ENCODE results near the gene MXD3. TPM values are rescaled to one million over a fixed set of nuclear protein-coding genes. Genes with fewer than 3 reads are reported as not detected.

The MXD3 gene, protein sequence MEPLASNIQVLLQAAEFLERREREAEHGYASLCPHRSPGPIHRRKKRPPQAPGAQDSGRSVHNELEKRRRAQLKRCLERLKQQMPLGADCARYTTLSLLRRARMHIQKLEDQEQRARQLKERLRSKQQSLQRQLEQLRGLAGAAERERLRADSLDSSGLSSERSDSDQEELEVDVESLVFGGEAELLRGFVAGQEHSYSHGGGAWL
- total RNA-seq = 1.2 and 4.1 TPM in 2 replicates

GRCh38 chr5:177311723-177312648 is at the start of gene MXD3:
TSS of gene MXD3 (minus strand) at chr5:177311898. CDS start at chr5:177311830, 68 bp downstream.

DNA sequence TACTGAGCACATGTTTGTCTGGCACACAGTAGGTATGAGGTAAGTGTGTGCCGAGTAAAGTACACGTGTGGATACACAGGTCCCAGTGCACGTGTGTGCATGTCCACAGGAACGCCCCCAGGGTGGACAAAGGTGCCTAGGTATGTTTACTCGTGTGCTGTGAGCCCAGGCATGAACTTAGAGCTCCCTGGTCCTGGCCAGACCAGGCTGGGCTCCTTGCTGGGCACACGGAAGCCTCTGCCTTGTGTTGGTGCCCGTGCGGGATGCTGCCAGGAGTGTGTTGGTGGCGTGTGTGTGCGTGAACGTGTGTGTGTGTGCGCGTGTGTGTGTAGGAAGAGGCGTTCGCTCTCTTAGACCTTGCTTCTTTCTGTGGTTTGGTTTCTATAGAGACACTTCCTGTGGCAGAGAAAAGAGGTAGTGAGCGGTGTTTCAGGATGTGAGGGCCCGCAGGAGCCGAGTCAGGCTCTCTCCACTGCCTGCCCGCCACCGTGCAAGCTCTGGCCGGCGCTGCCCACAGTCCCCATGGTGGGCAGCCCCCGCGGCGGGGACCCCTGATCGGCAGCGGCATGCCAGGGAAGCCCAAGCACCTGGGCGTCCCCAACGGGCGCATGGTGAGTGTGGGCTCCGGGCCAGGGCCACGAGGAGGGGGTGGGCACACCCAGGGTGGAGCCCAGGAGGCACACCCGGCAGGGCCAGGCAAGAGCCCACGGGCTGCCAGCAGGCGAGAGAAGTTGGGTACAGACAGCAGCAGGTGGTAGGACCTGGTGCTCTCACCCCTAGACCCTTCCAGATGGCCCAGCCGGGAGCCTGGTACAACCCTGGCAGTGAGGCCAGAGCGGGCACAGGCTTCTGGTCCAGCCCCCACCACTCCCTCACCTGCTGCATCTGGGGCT is 46.0 kb upstream of the MXD3 start, which contains the start of gene RGS14:
RGS14 (plus strand) TSS at position 466 of the 893 bp plus-strand sequence; CDS start at position 567, 101 bp downstream.

GRCh38 chr5:177351392-177352329 is 40.0 kb upstream of the MXD3 start, which contains the start of gene LMAN2:
TSS of gene LMAN2 (minus strand) at chr5:177351668. CDS start at chr5:177351647, 21 bp downstream.

GRCh38 chr5:177303121-177303924 is 8.4 kb downstream of the MXD3 start, which contains the start of the genes PRELID1 and RAB24:
TSS of gene PRELID1 (plus strand) at chr5:177303799. CDS start at chr5:177303986, 187 bp downstream.
TSS of gene RAB24 (minus strand) at chr5:177303719. CDS start at chr5:177303288, 431 bp downstream.

Other genes starting within 250 kb of the MXD3 start
- 0.59 and 2.6 TPM in 2 replicates for gene FGFR4, start 225.0 kb downstream of the MXD3 start, total RNA-seq
- gene NSD1, start 178.1 kb downstream of the MXD3 start, total RNA-seq = 41.3 and 55.4 TPM in 2 replicates
- gene RAB24, start 8.2 kb downstream of the MXD3 start, total RNA-seq = 17.9 and 25.5 TPM in 2 replicates
- gene PRELID1, start 8.1 kb downstream of the MXD3 start, total RNA-seq = 79.6 and 79.9 TPM in 2 replicates
- gene LMAN2, start 39.8 kb upstream of the MXD3 start, total RNA-seq = 494 and 696 TPM in 2 replicates
- 3.9 and 4.2 TPM in 2 replicates for gene RGS14, start 46.0 kb upstream of the MXD3 start, total RNA-seq
- gene SLC34A1, start 72.5 kb upstream of the MXD3 start, total RNA-seq = not detected in 2 replicates
- gene PFN3, start 88.8 kb upstream of the MXD3 start, total RNA-seq = not detected in 2 replicates
- 0.51 and 0.89 TPM in 2 replicates for gene F12, start 97.7 kb upstream of the MXD3 start, total RNA-seq
- gene GRK6, start 114.8 kb upstream of the MXD3 start, total RNA-seq = 14.6 and 26.1 TPM in 2 replicates
- 6.2 and 9.5 TPM in 2 replicates for gene PRR7, start 134.9 kb upstream of the MXD3 start, total RNA-seq
- 108 and 180 TPM in 2 replicates for gene DBN1, start 161.7 kb upstream of the MXD3 start, total RNA-seq
- gene PDLIM7, start 185.7 kb upstream of the MXD3 start, total RNA-seq = 167 and 241 TPM in 2 replicates
- gene DOK3, start 197.9 kb upstream of the MXD3 start, total RNA-seq = 3.3 and 8.4 TPM in 2 replicates
- 88.5 and 128 TPM in 2 replicates for gene DDX41, start 205.1 kb upstream of the MXD3 start, total RNA-seq
- gene FAM193B, start 242.7 kb upstream of the MXD3 start, total RNA-seq = 17.2 and 24.9 TPM in 2 replicates